NCI-H748 (cell line): ENCODE data around the gene TNP2.

Experiments used
- DNase-seq: peaks from one replicate; lab custom pipeline; 2025; ENCODE audit not compliant: unreplicated experiment; lab: John Stamatoyannopoulos, UW

TNP2 gene

DNA sequence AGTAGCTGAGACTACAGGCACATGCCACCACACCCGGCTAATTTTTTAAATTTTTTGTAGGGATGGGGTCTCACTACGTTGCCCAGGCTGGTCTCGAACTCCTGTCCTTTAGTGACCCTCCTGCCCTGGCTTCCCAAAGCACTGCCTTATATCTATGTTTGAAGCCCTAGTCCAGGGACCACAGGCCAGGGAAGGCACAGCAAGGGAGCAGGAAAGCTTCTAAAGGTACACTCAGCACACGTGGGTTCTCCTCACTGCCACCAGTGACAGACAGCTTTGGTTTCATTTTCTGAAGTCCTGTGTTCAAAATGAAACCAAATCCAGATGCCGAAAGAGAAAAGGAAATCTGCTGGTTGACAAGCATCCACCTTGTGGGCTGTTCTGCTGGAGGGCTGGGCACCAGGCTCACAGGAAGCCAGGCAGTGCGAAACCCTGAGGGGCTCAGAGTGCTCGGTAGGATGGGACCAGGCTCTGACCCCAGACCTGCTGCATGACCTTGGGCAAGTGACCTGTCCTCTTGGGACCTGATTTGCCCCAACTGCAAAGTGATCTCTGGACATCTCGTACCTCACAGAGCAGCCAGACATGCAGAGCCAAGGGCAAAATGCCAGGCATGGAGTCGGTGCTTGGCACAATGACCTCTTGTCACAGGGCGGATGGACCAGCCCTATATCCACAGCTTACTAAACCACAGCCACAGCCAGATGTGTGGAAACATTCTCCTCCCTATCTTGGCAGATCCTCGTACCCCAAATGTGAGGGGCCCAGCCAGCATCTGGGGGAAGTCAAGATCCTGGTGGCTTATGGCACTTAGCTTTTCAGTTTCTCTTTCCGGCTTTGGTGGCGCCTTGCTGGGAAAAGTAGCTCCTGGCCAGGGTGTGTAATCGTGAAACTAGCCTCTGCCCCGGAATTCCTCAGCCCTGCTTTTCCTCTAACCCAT is 10.3 kb downstream of the TNP2 start:
- DNase-seq = no peak

DNA sequence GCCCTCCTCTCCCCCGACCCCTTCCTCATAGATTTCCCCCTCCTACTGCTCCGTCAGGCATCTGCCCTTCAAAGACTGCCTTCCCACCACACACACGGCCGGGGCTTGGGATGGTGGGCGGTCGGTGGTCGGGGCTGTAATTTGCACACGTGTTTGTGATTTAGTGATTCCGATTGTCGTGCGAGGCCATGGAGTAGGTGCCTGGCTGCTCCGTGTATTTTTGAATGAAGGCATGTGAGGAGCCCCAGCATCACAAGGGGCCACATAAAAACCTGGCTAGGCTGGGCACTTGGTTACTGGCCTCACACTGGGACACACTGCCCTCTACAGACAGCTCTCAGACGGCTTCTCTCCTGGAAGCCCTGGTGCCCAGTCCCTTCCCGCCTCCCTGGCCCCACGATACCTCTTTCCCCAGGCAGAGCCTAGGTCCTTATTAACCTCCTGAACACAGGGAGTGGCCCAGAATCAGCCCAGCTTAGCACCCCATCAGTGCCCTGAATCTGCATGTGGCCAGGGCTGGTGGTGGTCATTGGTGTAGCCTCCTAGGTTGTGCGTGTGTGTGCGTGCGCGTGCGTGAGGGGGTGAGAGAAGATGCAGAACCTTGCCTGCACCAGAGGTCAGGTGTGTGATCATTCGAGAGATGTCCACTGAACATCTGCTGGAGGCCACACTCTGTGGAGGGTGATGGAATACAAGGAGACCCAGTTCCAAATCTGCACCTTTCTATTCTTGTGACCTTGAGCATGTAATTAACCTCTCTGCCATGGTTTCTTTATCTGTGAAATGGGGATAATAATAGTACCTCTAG is 11.8 kb downstream of the TNP2 start:
- DNase-seq = peak; percentile 79

DNA sequence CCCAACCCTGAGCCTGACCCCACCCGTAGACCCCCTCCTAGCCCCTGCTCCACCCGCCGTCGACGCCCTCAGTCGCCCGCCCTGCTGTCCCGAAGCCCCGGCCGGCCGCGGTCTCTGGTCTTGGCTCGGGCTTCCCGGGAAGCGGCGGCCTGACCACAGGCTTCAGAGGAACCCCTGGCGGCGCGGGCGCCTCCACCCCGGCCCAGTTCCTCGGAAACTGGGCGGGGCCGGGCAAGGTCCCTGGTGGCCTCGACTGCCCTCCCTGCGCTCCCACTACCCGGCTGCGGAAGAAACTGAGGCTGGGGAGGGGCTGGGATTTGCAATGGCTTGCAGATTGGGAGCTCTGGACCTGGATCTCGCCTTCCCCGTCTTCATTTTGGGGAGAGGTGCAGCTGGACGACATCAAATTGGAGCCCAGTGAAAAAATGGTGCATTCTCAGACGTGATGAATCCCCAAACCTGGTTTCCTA is 12.4 kb downstream of the TNP2 start:
- DNase-seq = no peak

DNA sequence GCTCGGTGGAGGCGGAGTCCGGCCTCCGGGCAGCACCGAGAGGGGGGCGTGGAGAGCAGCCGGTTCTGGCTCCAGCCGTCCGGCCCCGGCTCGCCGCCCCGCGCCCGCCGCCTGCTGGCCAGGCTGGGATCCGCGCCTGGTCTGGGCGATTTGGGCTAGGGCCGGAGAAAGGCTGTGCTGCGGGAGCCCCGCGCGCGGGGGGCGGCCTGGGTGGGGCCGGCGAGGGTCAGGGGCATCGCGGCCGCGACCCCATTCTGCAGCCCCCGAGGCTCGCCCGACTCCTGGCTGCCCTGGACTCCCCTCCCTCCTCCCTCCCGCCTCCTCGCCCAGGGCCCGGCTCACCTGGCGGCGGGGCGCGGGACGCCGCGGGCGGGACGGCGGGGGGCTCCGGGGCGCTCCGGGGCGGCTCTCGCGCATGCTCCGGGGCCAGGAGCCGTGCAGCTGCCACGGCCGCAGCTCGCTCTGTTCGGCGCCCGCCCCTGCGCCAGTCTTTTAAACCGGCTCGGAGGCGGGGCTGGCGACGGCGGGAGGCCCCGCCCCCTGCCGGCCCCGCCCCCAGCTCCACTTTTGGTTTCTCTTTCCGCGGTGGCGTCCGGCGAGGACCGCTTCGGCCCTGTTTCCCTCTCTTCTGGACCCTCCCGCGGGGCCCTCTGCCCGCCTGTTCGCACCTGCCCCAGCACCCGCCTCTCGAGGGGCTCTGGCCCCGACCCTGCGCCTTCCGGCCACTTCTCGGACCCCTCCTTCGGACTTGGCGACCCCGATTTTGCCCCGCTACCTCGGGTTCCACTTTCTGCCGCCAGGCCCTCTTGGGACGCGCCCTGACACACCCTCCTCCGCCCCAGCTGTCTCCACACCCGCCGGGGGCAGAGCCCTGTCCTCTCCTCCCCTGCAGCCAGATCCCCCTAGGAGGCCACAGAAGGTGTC is 13.1 kb downstream of the TNP2 start, which contains the start of gene SOCS1:
Gene SOCS1, minus strand, starts transcription at position 468 of the 924 bp plus-strand sequence. CDS start 726 bp downstream, outside the sequence.
- DNase-seq = peak; percentile 81

DNA sequence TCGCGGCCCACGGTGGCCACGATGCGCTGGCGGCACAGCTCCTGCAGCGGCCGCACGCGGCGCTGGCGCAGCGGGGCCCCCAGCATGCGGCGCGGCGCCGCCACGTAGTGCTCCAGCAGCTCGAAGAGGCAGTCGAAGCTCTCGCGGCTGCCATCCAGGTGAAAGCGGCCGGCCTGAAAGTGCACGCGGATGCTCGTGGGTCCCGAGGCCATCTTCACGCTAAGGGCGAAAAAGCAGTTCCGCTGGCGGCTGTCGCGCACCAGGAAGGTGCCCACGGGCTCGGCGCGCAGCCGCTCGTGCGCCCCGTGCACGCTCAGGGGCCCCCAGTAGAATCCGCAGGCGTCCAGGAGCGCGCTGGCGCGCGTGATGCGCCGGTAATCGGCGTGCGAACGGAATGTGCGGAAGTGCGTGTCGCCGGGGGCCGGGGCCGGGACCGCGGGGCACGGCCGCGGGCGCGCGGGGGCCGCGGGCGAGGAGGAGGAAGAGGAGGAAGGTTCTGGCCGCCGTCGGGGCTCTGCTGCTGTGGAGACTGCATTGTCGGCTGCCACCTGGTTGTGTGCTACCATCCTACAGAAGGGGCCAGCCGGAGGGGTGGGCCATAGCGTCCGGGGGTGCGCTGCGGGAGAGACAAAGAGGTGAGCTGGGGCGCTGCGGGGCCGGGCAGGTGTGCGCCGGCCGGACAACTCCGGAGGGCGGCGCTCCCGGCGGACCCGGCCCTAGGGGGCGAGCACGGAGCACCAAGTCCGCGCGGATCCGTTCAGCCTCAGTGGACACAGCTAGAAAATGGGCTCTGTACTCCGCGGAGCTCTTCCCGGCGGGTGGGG is 14.0 kb downstream of the TNP2 start:
- peak; percentile 48 for DNase-seq

DNA sequence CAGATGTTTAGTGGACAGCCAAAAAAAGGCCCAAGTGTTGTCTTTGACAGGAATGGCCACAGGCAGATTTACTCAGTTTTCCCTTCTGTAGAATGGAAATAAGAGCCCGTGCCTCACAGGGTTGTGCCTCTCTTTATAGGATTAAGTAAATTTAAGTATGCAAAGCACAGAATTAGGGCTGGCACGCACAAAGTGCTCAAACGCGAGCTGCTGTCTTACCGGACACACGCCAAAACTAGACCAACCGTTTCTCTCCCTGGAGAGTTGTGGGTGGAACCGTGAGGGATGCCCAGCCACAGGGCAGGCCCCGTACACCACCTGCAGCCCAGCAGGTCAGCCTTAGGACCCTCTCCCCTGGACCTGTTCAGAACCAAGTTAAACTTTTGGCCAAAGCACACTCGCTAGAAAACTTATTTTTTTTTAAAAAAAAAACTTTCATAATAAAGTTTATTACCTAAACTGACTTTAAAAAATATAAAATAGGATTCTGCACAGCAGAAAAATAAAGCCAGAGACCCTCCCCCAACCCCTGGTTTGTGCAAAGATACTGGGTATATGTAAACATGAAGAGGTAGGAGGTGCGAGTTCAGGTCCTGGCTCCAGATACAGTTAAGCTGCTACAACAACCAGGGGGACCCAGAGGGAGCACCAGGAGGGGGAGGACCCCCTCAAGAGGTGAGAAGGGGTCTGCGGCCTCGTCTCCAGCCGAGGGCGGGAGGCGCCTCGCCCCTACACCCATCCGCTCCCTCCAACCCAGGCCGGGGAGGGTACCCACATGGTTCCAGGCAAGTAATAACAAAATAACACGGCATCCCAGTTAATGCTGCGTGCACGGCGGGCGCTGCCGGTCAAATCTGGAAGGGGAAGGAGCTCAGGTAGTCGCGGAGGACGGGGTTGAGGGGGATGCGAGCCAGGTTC is 14.9 kb downstream of the TNP2 start:
- DNase-seq = no peak

DNA sequence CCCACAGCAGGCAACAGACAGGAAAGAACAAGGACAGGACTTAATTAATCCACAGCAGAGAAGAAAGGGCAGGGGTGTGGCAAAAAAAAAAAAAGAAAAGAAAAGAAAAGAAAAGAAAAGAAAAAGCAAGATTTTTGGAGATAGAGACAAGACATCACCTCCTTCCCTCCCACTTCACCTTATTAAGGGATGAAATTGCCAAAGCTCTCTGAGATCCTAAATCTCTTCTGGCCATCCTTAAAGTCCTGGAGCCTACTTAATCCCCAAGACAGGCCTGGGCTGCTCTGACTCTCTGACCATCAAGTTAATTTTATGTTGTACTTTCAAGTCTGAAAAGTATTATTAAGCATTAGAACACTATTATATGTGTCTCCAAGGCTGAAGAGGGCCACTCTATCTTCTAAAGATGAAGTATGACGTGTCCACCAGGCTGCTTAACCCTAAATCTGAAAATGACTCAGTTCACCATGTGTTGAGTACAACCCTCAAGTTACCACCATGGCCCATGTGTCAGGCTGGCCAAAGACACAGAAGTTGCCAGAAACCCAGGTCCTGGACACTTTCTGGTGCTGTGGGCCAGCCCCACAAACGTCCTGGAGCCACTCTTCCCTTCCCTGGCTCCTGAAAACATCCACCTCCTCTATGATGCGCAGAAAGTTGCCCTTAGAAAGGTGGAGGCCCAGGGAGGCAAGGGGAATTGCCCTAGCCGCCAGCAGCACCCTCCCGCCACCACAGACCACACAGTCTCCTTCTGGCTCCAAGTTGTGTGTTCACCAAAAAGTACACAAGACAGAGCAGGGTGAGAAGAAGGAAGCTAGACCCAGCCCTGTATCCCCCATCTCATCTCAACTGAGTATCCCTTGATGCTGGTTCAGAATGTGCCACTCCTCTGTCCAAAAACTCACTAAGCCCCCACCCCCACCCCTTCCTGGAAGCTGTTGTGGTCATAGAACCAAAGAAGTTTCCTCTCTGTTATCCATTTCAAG is 15.8 kb downstream of the TNP2 start:
- no peak for DNase-seq

DNA sequence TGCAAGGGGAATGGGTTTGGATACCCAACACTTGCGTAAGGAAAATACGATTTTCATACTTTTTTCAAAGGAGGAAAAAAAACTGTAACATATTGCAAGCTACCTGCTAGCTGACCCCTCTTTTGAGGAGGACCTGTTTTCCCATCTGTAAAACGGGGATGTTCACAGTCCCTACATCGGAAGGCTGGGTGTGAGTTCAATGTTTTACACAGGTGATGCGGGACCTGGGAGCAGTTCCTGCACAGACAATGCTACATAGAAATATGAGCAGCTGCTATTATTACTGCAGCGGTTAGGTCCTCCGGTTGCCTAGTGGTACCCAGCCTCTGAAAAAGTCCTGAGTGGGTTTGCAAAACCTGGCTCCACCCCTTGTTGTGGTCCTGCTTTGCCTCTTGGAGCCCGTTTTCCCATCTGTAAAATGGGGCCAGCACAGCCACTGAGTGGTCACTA is 16.6 kb downstream of the TNP2 start:
- no peak for DNase-seq

DNA sequence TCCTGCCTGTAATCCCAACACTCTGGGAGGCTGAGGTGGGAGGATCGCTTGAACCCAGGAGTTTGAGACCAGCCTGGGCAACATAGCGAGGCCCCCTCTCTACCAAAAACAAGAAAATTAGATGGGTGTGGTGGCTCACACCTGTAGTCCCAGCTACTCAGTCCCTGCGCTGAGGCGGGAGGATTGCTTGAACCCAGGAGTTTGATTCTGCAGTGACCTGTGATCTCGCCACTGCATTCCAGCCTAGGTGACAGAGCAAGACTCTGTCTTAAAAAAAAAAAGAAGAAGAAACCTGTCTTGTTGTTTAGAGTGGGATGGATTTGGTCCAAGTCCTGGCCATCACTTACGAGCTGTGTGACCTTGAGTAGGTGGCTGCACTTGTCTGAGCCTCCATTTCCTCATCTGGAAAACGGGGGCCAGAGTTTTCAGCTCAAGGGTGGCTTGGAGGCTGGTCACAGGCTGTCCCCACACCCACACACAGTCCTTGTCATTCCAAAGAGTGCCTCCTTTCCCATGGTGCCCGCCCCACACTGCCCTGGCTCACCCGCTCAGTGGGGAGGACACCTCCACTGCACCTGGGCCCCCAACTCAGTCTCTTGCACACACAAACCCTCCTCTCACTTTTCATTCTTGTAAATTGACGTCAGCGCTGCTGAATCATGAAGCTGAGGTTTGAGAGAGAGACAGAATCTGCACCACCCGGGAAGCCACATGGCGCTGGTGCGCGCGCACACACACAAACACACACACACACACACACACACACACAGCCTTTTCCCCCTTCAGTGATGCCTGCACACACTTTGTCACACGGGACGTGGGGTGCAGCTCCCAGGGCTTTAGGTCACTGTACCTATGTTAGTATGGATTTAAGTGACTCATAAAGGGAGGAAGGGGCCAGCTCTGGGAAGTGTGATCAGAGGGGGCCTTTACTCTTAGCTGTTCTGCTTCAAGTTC is 17.3 kb downstream of the TNP2 start:
- no peak for DNase-seq

DNA sequence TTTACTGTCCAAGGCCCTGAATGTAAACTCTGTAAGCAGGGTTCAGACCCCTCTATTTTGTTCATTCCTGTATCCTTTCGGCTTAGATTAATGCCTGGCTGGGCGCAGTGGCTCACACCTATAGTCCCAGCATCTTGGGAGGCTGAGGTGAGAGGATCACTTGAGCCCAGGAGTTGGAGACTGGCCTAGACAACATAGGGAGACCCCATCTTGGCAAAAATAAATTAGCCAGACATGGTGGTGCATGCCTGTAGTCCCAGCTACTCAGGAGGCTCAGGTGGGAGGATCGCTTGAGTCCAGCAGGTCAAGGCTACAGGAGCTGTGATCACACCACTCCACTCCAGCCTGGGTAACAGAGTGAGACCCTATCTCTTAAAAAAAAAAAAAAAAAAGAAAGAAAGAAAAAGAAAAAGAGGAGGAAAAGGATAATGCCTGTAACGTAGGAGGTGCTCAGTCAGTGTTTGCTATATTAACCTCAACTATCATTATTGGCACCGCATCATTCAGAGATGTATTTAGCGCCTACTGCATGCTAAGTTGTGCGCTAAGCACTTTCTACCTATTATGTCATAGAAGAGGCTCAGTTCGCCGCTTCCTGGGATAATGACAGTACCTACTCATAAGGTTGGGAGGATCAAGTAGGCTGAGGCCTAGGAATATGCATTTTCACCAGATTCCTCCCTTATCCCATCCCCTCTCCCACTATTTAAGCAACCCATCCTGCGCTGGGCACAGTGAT is 18.2 kb downstream of the TNP2 start:
- peak; percentile 1 for DNase-seq

DNA sequence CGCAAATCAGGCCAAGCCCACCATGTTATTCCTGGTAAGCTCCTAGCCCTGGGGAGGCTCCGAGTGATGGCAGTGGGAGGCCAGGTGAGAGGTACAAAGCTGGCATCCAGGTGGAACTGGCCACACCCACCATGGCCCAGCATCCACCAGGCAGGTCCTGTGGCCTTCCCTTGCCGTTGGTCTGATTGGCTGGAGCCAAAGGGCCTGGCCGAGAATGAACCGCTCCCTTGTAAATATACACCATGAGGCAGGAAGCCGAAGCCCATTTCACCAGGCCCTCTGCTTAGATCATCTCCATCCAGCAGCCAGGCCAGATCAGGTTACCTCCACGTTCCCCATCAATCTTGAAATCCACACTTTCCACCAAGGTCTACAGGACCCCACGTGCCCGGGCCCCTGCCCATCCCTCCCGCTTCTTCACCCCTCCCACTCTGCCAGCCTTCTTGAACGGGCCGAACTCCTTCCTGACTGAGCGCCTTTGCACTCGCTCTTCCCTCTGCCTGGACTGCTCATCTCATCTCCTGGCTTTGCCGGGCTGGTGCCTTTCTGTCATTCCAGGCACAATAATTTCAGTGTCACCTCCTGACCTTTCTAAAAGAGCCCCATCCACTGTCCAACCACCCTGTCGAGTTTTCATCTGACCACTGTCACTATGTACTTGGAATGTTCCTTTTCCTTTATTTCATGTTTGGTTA is 18.9 kb downstream of the TNP2 start:
- DNase-seq = peak; percentile 34

DNA sequence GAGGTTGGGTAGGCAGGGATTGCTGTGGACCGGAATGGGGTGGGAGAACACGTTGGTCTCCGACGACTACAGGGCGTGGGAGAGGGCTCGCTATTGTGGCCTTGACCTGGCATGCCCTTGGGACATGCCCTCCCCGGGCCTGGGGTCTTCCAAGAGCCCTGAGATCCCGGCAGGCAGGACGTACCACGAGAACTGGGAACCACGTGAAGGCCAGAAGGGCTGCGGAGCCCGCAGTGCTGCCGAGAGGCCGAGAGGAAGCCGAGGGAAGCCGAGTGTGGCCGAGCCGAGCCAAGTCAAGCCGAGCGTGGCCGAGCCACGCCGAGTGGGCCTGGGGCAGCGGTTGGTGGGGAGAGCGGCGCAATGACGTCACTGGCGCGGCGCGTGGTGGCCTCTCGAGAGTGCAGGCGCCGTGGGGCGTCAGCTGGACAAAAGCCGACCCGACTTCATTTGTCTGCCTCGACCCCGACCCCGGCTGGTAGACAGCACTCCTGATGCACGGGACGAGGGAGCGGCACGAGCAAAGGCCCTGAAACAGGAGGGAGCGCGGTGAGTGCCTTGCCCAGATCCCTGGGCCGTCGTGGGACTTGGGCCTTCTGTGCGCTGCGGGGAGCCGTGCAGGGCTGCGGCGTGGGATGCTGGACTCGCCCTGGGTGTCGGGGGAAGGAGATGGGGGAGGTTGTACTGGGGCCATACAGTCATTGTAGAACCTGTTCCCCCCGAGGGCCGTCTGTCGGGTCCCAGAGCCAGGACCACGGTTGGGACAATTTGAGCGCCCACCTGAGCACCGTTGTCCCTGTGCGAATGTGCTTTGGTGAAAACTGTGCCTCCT is 19.7 kb downstream of the TNP2 start:
- DNase-seq = no peak

DNA sequence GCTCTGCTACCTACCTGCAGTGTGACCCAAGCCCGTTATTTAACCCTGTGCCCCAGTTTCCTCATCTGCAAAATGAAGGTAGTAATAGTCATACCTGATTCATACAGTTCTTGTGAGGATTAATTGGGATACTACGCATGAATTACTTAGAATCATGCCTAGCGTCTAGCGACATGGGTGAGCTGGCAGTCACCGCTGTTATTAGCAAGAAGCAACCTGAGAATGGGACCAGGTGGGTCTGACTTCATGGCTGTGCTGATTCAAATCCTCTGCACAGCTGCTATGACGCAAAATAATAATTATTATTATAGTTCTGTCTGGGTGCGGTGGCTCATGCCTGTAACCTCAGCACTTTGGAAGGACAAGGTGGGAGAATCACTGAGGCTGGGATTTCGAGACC is 21.0 kb downstream of the TNP2 start:
- no peak for DNase-seq

DNA sequence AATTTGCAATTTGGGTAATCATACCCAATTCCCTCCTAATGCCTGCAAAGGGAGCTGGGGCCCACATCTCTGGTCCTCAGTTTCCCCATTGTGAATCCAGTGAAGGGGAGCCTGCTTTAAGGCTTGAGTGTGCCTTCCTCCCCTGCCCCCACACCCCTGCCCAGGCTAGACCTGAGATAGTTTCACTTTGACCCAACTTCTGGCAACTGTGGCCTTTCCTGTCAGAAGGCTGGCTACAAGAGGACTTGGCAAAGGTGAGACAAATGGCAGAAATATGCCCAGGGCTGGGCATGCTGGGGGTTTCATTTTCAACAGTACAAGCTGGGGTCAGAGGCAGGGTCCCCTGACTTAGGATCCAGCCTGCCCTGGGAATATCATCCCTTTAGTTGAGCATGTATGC is 23.1 kb downstream of the TNP2 start:
- no peak for DNase-seq
